ENCODE data around the gene RAD52. TPM values are rescaled to one million over a fixed set of nuclear protein-coding genes. Genes with fewer than 3 reads are reported as not detected.

RAD52 gene
- total RNA-seq, 1 experiment from 2014 or later: 15.3 TPM

- no peak overlapping the region for H2AFZ ChIP-seq (ENCODE audit: low read length)
- no peak overlapping the region for H3K23ac ChIP-seq (ENCODE audit: insufficient read length, low read depth, low read length)
- H2BK12ac ChIP-seq (ENCODE audit: insufficient read length, low read depth, low read length): no peak overlapping the region
- Mint-ChIP-seq H3K27me3 (ENCODE audit: low read depth) (no peaks in the 10 kb centered on the region; the same call in 1 of the 2 replicates), H3K9me3 (no peaks in the 10 kb centered on the region), H3K4me3 (no peak overlapping the region), H3K27ac (no peak overlapping the region; a peak in 1 of 7 replicates), H3K4me1 (peaks cover under 1 to 4% of the 10 kb centered on the region in 2 experiments; a peak in 2 of 4 replicates), H3K36me3 (ENCODE audit: insufficient read depth in 1 of 3, low read depth in 3 of 3) (no peaks in the 10 kb centered on the region)
- no peak overlapping the region for H2BK120ac ChIP-seq (ENCODE audit: low read depth, low read length, poor library complexity, severe bottlenecking)
- no peaks in the 10 kb centered on the region for H3K4me1 ChIP-seq (ENCODE audit: insufficient read depth, low read length)
- TF ChIP-seq CTCF (conservative IDR thresholded peaks at IDR 0.05): no peak
- H2BK15ac ChIP-seq (ENCODE audit: low read depth, low read length): no peak overlapping the region
- H3K9me3 ChIP-seq (ENCODE audit: control insufficient read depth, low read depth, low read length): no peaks in the 10 kb centered on the region
- no peak overlapping the region for H3K27ac ChIP-seq (ENCODE audit: insufficient read length, low read depth, low read length)
- no peak overlapping the region for H4K91ac ChIP-seq (ENCODE audit: insufficient read length, low read depth, low read length)
- H4K8ac ChIP-seq (replicated peaks; ENCODE audit: insufficient read length, low read depth, low read length): no peak overlapping the region
- no peak overlapping the region for H3K14ac ChIP-seq (ENCODE audit: insufficient read depth, low read length)
- H3K18ac ChIP-seq (ENCODE audit: insufficient read length, low read depth, low read length): no peak overlapping the region
- no peaks in the 10 kb centered on the region for H3K79me1 ChIP-seq (ENCODE audit: insufficient read depth, low read depth, low read length, poor library complexity, severe bottlenecking)
- WGBS (ENCODE audit: extremely low coverage, insufficient read length, low lambda C conversion rate): no CpG with 5 or more reads among the region's 5 CpGs
- H3K4ac ChIP-seq (ENCODE audit: low read depth, low read length): no peak overlapping the region
- no peak for DNase-seq
- H3K56ac ChIP-seq (ENCODE audit: insufficient read length, low read depth, low read length): no peak overlapping the region
- H3K4me2 ChIP-seq (ENCODE audit: insufficient read depth, insufficient read length, low read length): no peak overlapping the region
- H4K20me1 ChIP-seq (ENCODE audit: control insufficient read depth, insufficient read depth, insufficient read length): no peaks in the 10 kb centered on the region
- H2BK20ac ChIP-seq (ENCODE audit: low read depth, low read length, poor library complexity, severe bottlenecking): no peak overlapping the region
- no peaks in the 10 kb centered on the region for H3K79me2 ChIP-seq (ENCODE audit: insufficient read depth, low read length)
- H2BK5ac ChIP-seq (ENCODE audit: insufficient read length, low read length): no peak overlapping the region
- H3K9ac ChIP-seq (ENCODE audit: extremely low read depth, insufficient read length, low read length): no peak overlapping the region
- H3K27me3 ChIP-seq (ENCODE audit: insufficient read depth, low read length): no peaks in the 10 kb centered on the region
- no peaks in the 10 kb centered on the region for H3K23me2 ChIP-seq (ENCODE audit: insufficient read length, low read depth, low read length, poor library complexity, severe bottlenecking)
- H3T11ph ChIP-seq (ENCODE audit: low read length): no peak overlapping the region
- no peak overlapping the region for H2AK5ac ChIP-seq (ENCODE audit: insufficient read length, low read length)
- H4K5ac ChIP-seq (ENCODE audit: insufficient read length, low read depth, low read length): no peak overlapping the region
Observed at GRCh38 chr12:979349-979748, 29.9 kb upstream of the RAD52 start.
